HG03108 (cell line): ENCODE results near the gene PAM.
"Not testable (repeated sequence)": the region's sequence is repeated elsewhere in the genome, so short reads cannot be mapped to it uniquely, and the experiment has no call there.

Source experiments
- ATAC-seq: cut with Tn5 transposase; IDR thresholded peaks from one replicate; pipeline ENCODE4 v1.9.1; 2021; ENCODE audit warnings: moderate library complexity; ENCODE audit not compliant: unreplicated experiment

The PAM gene

GRCh38 chr5:102891175-102891574 lies 136.1 kb downstream of the PAM start:
- no peak for ATAC-seq

GRCh38 chr5:102893942-102894341 lies 138.8 kb downstream of the PAM start:
- ATAC-seq: no peak

GRCh38 chr5:102895234-102895633 lies 140.1 kb downstream of the PAM start:
- ATAC-seq: no peak

- no peak for ATAC-seq
Observed at GRCh38 chr5:102895976-102896375, 140.9 kb downstream of the PAM start.

GRCh38 chr5:102901424-102902134 lies 146.5 kb downstream of the PAM start:
- ATAC-seq: no peak

GRCh38 chr5:102902135-102902448 lies 147.0 kb downstream of the PAM start:
- ATAC-seq: no peak

GRCh38 chr5:102902647-102903046 lies 147.5 kb downstream of the PAM start:
- ATAC-seq: no peak

- ATAC-seq: peak; percentile 45
Observed at GRCh38 chr5:102903074-102903871, 148.2 kb downstream of the PAM start.

- ATAC-seq: no peak
Observed at GRCh38 chr5:102905056-102905455, 150.0 kb downstream of the PAM start.

- ATAC-seq: not testable (repeated sequence)
Observed at GRCh38 chr5:102907099-102907498, 152.0 kb downstream of the PAM start.

GRCh38 chr5:102910240-102911226 lies 155.4 kb downstream of the PAM start:
- ATAC-seq: no peak

GRCh38 chr5:102911973-102912372 lies 156.9 kb downstream of the PAM start:
- no peak for ATAC-seq

GRCh38 chr5:102916109-102916508 lies 161.0 kb downstream of the PAM start:
- no peak for ATAC-seq

- ATAC-seq: no peak
Observed at GRCh38 chr5:102918986-102919610, 164.0 kb downstream of the PAM start.

GRCh38 chr5:102920762-102921161 lies 165.7 kb downstream of the PAM start:
- no peak for ATAC-seq

- ATAC-seq: no peak
Observed at GRCh38 chr5:102921341-102922044, 166.4 kb downstream of the PAM start.

- ATAC-seq: no peak
Observed at GRCh38 chr5:102922111-102922720, 167.1 kb downstream of the PAM start.

GRCh38 chr5:102922799-102923477 lies 167.8 kb downstream of the PAM start:
- no peak for ATAC-seq

GRCh38 chr5:102924963-102925362 lies 169.9 kb downstream of the PAM start:
- no peak for ATAC-seq
